Breast epithelium (tissue), 4 donors: ENCODE measurements around the gene PLCG1. TPM values are rescaled to one million over a fixed set of nuclear protein-coding genes. Genes with fewer than 3 reads are reported as not detected.

Source experiments
- DNase-seq, 2 donors: peaks; one replicate each; pipeline ENCODE4 v3.0.0-alpha.2; 2019; ENCODE audit warnings: low spot score in 2 of 2
- H3K27ac ChIP-seq, 2 donors: fragments of 200-600 bp; sonication (generic) in 1 of 2; one replicate each; pipeline ENCODE4 v1.5.1; 2016 to 2019; ENCODE audit warnings: mild to moderate bottlenecking in 1 of 2
- H3K27me3 ChIP-seq, 2 donors: fragments of 200-600 bp; sonication (generic) in 1 of 2; one replicate each; pipeline versions ENCODE4 v1.5.1 to v1.6.0; 2017 to 2019; ENCODE audit warnings: control low read depth in 1 of 2, mild to moderate bottlenecking in 1 of 2
- H3K36me3 ChIP-seq: fragments of 200-600 bp; one replicate; pipeline ENCODE4 v1.5.1; 2019
- H3K4me1 ChIP-seq, 2 donors: fragments of 200-600 bp; sonication (generic); one replicate each; pipeline ENCODE4 v1.5.1; 2016 to 2019; ENCODE audit warnings: control low read depth in 1 of 2
- H3K4me3 ChIP-seq, 3 donors: fragments of 200-600 bp; sonication (generic); 1 replicate in 2 of 3; 2 replicates in 1 of 3; pipeline ENCODE4 v1.5.1; 2016 to 2019; ENCODE audit warnings: mild to moderate bottlenecking in 3 of 3, moderate library complexity in 2 of 3
- H3K9me3 ChIP-seq, 2 donors: fragments of 200-600 bp; sonication (generic) in 1 of 2; one replicate each; pipeline ENCODE4 v1.5.1; 2016 to 2019; ENCODE audit warnings: control low read depth in 1 of 2
- CTCF ChIP-seq, 3 donors: fragments of 450-650 bp; IDR thresholded peaks; one replicate each; pipeline ENCODE4 v1.5.1; 2016 to 2017; ENCODE audit warnings: antibody characterized with exemption in 3 of 3, mild to moderate bottlenecking in 3 of 3, moderate library complexity in 3 of 3
- POLR2A ChIP-seq: fragments of 450-650 bp; IDR thresholded peaks from one replicate; pipeline ENCODE4 v1.6.1; 2016; ENCODE audit warnings: antibody characterized with exemption, mild to moderate bottlenecking, moderate library complexity
- POLR2AphosphoS5 ChIP-seq, 3 donors: sonication (generic); formaldehyde crosslinking; IDR thresholded peaks; one replicate each; pipeline ENCODE4 v1.6.1; 2017; ENCODE audit warnings: antibody characterized with exemption in 3 of 3
- intact Hi-C: fragments of 100-400 bp; cut with DNase I; formaldehyde crosslinking; loops from one replicate; pipeline ENCODE4 v1.15.1; 2023; ENCODE audit warnings: low total_unique reads
- total RNA-seq, 3 donors: library from RNA; depleted of rRNA; stranded (reverse); fragments of >200 nt; gene quantifications; one replicate each; pipeline ENCODE4 v1.1.0, GENCODE V29; 2016

Gene PLCG1
- total RNA-seq, 3 donors from 2014 or later = 88.5 to 132 (median 92.3) TPM

DNA sequence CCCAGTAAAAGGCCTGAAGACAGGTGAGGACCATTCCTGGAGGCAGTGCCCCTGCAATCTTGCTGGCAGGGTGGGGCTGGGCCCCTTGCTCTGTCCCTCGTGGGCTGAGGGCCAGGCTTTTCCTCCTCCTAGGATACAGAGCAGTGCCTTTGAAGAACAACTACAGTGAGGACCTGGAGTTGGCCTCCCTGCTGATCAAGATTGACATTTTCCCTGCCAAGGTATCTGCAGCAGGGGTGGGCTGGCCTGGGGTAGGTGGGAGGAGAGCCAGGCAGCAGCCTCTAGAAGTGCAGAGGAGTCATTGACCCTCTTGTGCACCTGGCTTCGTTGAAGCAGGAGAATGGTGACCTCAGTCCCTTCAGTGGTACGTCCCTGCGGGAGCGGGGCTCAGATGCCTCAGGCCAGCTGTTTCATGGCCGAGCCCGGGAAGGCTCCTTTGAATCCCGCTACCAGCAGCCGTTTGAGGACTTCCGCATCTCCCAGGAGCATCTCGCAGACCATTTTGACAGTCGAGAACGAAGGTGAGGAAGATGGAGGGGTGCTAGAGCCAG is 36.5 kb downstream of the PLCG1 start:
- Histone ChIP-seq H3K4me1 (peaks cover 4 to 7% of the 10 kb centered on the region in 2 donors), H3K36me3 (peaks cover 8% of the 10 kb centered on the region)

GRCh38 chr20:41174373-41174772 is 37.0 kb downstream of the PLCG1 start:
- peak in 1 of 2 donors; percentile 33 for DNase-seq
- TF ChIP-seq CTCF (IDR thresholded peaks at IDR 0.05) (no peak), POLR2A (no peak), POLR2AphosphoS5 (IDR thresholded peaks at IDR 0.05) (no peak)
- no peaks in the 10 kb centered on the region for H3K27me3 ChIP-seq
- no peak overlapping the region for H3K4me3 ChIP-seq
- peak overlapping the region; percentile 73 to 94 for H3K27ac ChIP-seq
- H3K4me1 ChIP-seq = peaks cover 4 to 7% of the 10 kb centered on the region in 2 donors
- H3K9me3 ChIP-seq = no peaks in the 10 kb centered on the region
- intact Hi-C loops = loop anchor here (5.0 to 10.0 kb wide), 2 partner anchors 60 to 163 kb away; no protein-coding TSS in a partner anchor
- H3K36me3 ChIP-seq = peaks cover 4% of the 10 kb centered on the region

More for the DNA sequence above, 36.5 kb downstream of the PLCG1 start:
- TF ChIP-seq CTCF (IDR thresholded peaks at IDR 0.05) (no peak), POLR2A (no peak), POLR2AphosphoS5 (IDR thresholded peaks at IDR 0.05) (no peak)
- Histone ChIP-seq H3K27ac (peak overlapping the region; percentile 73 to 94), H3K27me3 (no peaks in the 10 kb centered on the region), H3K4me3 (no peak overlapping the region), H3K9me3 (no peaks in the 10 kb centered on the region)
- intact Hi-C loops = loop anchor here (5.0 to 10.0 kb wide), 2 partner anchors 61 to 163 kb away; no protein-coding TSS in a partner anchor
- peak; percentile 20 to 35 for DNase-seq

DNA sequence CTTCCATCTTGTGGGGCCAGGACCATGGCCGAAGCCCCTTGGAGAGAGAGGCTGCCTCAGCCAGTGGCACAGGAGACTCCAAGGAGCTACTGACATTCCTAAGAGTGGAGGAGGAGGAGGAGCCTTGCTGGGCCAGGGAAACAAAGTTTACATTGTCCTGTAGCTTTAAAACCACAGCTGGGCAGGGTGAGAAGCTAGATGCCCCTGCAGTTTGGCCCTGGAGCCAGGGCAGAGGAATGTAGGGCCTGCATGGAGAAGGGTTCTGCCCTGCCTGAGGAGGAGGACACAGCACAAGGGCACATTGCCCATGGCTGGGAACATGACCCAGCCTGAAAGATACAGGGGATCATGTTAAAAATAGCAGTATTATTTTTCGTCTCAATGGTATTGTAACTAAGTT is 37.4 kb downstream of the PLCG1 start:
- Histone ChIP-seq H3K27me3 (no peaks in the 10 kb centered on the region), H3K27ac (peak overlapping the region; percentile 73 to 94), H3K9me3 (no peaks in the 10 kb centered on the region), H3K4me3 (no peak overlapping the region), H3K4me1 (peaks cover 4 to 7% of the 10 kb centered on the region in 2 donors), H3K36me3 (peaks cover 4% of the 10 kb centered on the region)
- peak; percentile 36 to 48 for DNase-seq
- intact Hi-C loops = loop anchor here (5.0 to 10.0 kb wide), 2 partner anchors 60 to 163 kb away; no protein-coding TSS in a partner anchor
- no peak for TF ChIP-seq POLR2A
- no peak for TF ChIP-seq CTCF (IDR thresholded peaks at IDR 0.05)
- TF ChIP-seq POLR2AphosphoS5 (IDR thresholded peaks at IDR 0.05) = no peak

DNA sequence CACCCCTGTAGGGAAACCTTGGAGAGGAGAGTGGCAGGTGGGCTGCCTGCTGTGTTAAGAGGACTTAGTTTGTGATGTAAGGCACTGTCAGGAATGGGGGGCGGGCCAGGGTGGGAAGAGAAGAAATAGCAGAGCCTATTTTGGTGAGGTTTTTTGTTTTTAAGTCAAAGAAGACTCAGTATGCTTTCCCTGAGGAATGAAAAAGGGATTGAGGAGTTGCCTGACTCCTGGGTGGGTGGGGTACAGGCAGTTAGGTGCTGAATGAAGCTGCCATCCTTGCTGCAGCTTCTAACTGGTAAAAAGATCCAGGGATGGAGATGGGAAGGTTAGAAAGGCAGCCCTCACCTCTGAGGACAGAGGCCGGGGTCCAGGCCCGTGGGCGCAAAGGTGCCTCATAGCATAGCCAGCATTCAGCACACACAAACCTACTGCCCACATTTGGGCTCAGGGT is 37.9 kb downstream of the PLCG1 start:
- intact Hi-C loops = loop anchor here (10.0 kb wide), 1 partner anchor 60 kb away; no protein-coding TSS in a partner anchor
- Histone ChIP-seq H3K4me3 (no peak overlapping the region), H3K27me3 (no peaks in the 10 kb centered on the region), H3K4me1 (peaks cover 4 to 7% of the 10 kb centered on the region in 2 donors), H3K36me3 (peaks cover 4% of the 10 kb centered on the region), H3K27ac (peak overlapping the region; percentile 73 to 94), H3K9me3 (no peaks in the 10 kb centered on the region)
- peak; percentile 15 to 27 for DNase-seq
- TF ChIP-seq POLR2A = no peak
- TF ChIP-seq POLR2AphosphoS5 (IDR thresholded peaks at IDR 0.05) = no peak
- no peak for TF ChIP-seq CTCF (IDR thresholded peaks at IDR 0.05)

- Histone ChIP-seq H3K4me1 (peaks cover 4 to 7% of the 10 kb centered on the region in 2 donors), H3K36me3 (peaks cover under 1% of the 10 kb centered on the region), H3K4me3 (no peak overlapping the region), H3K27me3 (no peaks in the 10 kb centered on the region), H3K27ac (peak overlapping the region; percentile 73 to 94), H3K9me3 (no peaks in the 10 kb centered on the region)
- no peak for TF ChIP-seq POLR2A
- intact Hi-C loops = loop anchor here (10.0 kb wide), 1 partner anchor 59 kb away; no protein-coding TSS in a partner anchor
- DNase-seq = peak; percentile 34
Measured at GRCh38 chr20:41175727-41176330, 38.5 kb downstream of the PLCG1 start.
